ENCODE results near the gene TM2D1. TPM values are rescaled to one million over a fixed set of nuclear protein-coding genes. Genes with fewer than 3 reads are reported as not detected.

TM2D1 gene
- total and polyA plus RNA-seq, 4 donors, result 13.7 to 33.4 (median 25.7) TPM

DNA sequence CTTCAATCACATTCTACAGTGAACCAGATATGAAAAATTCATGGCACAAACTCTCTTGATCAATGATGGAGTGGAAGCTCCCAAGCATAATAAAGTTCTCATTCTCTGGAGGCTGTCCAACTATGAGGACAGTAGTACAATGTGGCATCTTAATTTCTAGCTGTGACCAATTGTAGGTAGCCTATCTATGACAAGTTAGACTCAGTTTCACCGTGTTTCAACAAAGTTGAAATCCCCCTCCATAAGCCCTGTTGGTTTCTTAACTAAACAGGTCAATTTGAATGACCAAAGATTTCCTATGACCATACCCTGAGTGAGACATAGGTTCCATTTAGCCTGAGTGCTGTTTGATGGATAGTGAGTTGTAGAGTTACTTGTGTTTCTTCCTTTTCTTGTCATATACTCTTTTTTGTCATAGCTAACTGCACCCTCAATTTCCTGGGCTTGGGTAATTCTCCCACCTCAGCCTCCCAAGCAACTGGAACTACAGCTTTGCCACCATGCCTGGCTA is 29.1 kb upstream of the TM2D1 start (continued):
- TF ChIP-seq CTCF (IDR thresholded peaks at IDR 0.05; ENCODE audit: low read depth, low read length, missing input control), result no peak

DNA sequence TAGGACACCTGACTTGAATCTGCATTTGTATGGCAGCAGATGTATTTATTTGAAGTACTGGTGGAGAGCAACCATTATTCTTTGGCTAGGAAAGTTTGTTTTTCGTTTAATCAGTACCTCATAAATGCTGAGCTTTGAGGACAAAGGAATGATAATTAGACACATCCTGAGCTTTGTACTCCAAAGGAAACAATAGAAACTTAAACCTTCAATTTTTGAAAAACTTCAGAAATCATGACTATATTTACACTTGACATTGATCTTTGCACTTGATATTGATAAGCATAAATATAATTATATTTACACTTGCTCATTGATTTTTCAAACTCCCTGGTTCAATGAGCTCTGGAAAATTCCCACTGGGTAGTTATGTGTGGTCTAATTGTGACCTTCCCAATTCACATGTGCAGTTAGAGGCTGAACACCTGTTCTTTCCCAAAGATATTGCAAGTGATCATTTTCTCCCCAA is 28.0 kb upstream of the TM2D1 start:
- Histone ChIP-seq H3K9ac (ENCODE audit: low read depth in 1 of 2, low read length in 2 of 2) (no peak overlapping the region), H3K9me3 (ENCODE audit: control insufficient read depth in 4 of 4, low read length in 3 of 4) (no peaks in the 10 kb centered on the region), H3K36me3 (ENCODE audit: control insufficient read depth in 4 of 4, insufficient read depth in 3 of 4, low read depth in 1 of 4, low read length in 3 of 4) (no peaks in the 10 kb centered on the region), H3K27me3 (ENCODE audit: control insufficient read depth in 4 of 4, insufficient read depth in 4 of 4, low read length in 3 of 4) (no peaks in the 10 kb centered on the region), H3K27ac (ENCODE audit: low read depth in 1 of 2, low read length in 2 of 2) (no peak overlapping the region), H3K4me3 (ENCODE audit: low read depth in 1 of 3, low read length in 3 of 3) (no peak overlapping the region), H3K4me1 (ENCODE audit: control insufficient read depth in 4 of 4, insufficient read depth in 4 of 4, low read length in 3 of 4) (peaks cover 0 to 11% (median 4%) of the 10 kb centered on the region in 4 donors)
- DNase-seq (ENCODE audit: low spot score), result no peak
- 23% methylated on average over 1 of the region's 1 CpG for WGBS
- peak; percentile 21 for TF ChIP-seq YY1 (IDR thresholded peaks at IDR 0.05)
- TF ChIP-seq ZBTB33 (IDR thresholded peaks at IDR 0.05), result no peak

DNA sequence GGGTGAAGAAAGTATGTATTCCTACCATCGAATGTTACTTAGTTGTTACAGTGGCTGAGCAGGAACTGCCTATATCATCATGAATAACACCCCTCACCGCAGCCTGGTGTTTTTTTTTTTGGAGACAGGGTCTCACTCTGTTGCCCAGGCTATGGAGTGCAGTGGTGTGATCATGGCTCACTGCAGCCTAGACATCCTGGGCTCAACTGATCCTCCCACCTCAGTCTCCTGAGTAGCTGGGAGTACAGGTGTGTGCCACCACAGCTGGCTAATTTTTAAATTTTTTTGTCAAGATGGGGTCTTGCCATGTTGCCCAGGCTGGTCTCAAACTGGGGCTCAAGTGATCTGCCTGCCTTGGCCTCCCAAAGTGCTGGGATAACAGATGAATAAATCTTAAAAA is 24.6 kb upstream of the TM2D1 start:
- 96% methylated on average over 2 of the region's 2 CpGs for WGBS
- Histone ChIP-seq H3K36me3 (ENCODE audit: control insufficient read depth in 4 of 4, insufficient read depth in 3 of 4, low read depth in 1 of 4, low read length in 3 of 4) (no peaks in the 10 kb centered on the region), H3K4me1 (ENCODE audit: control insufficient read depth in 4 of 4, insufficient read depth in 4 of 4, low read length in 3 of 4) (peaks cover 0 to 28% (median 10%) of the 10 kb centered on the region in 4 donors), H3K27ac (ENCODE audit: low read depth in 1 of 2, low read length in 2 of 2) (no peak overlapping the region), H3K9ac (ENCODE audit: low read depth in 1 of 2, low read length in 2 of 2) (no peak overlapping the region), H3K4me3 (ENCODE audit: low read depth in 1 of 3, low read length in 3 of 3) (no peak overlapping the region), H3K27me3 (ENCODE audit: control insufficient read depth in 4 of 4, insufficient read depth in 4 of 4, low read length in 3 of 4) (no peaks in the 10 kb centered on the region), H3K9me3 (ENCODE audit: control insufficient read depth in 4 of 4, low read length in 3 of 4) (no peaks in the 10 kb centered on the region)
- no peak for DNase-seq (ENCODE audit: low spot score)
- TF ChIP-seq RAD21 (IDR thresholded peaks at IDR 0.05), result no peak
- TF ChIP-seq RXRA (IDR thresholded peaks at IDR 0.05), result no peak
- TF ChIP-seq FOXA1 (IDR thresholded peaks at IDR 0.05), result no peak
- TF ChIP-seq CTCF (IDR thresholded peaks at IDR 0.05; ENCODE audit: low read depth, low read length, missing input control), result no peak
- TF ChIP-seq HNF4G (IDR thresholded peaks at IDR 0.05), result no peak
- TF ChIP-seq EGR1 (IDR thresholded peaks at IDR 0.05; ENCODE audit: low read depth in 2 of 2), result no peak
- TF ChIP-seq GABPA (IDR thresholded peaks at IDR 0.05 in 1 of 2, conservative IDR thresholded peaks at IDR 0.05 in 1 of 2), result no peak
- no peak for TF ChIP-seq YY1 (IDR thresholded peaks at IDR 0.05)
- TF ChIP-seq JUND (IDR thresholded peaks at IDR 0.05), result no peak

All from liver (tissue), 9 donors.